GM21737 (cell line): Measurements from ENCODE around the gene TNNT3.
A peak's percentile ranks its signal among the peaks of the same experiment; 100 is the strongest.
"Not testable (repeated sequence)": the region's sequence is repeated elsewhere in the genome, so short reads cannot be mapped to it uniquely, and the experiment has no call there.

ENCODE experiments used
- ATAC-seq: cut with Tn5 transposase; IDR thresholded peaks from one replicate; pipeline ENCODE4 v1.9.1; 2021; ENCODE audit warnings: mild to moderate bottlenecking, moderate library complexity; ENCODE audit not compliant: unreplicated experiment

Gene TNNT3

GRCh38 chr11:1932681-1933080 lies 13.2 kb downstream of the TNNT3 start:
- no peak for ATAC-seq

GRCh38 chr11:1933416-1934334 lies 14.2 kb downstream of the TNNT3 start:
- ATAC-seq, result no peak

- no peak for ATAC-seq
These were observed 15.0 kb downstream of the TNNT3 start for GRCh38 chr11:1934335-1935155.

- no peak for ATAC-seq
These were observed 15.9 kb downstream of the TNNT3 start for GRCh38 chr11:1935156-1936071.

- ATAC-seq, result no peak
These were observed 16.7 kb downstream of the TNNT3 start for GRCh38 chr11:1936072-1936780.

- ATAC-seq, result no peak
These were observed 17.5 kb downstream of the TNNT3 start for GRCh38 chr11:1936781-1937615.

GRCh38 chr11:1937616-1938342 lies 18.3 kb downstream of the TNNT3 start:
- no peak for ATAC-seq

GRCh38 chr11:1938343-1939005 lies 19.0 kb downstream of the TNNT3 start:
- no peak for ATAC-seq

- no peak for ATAC-seq
These were observed 19.6 kb downstream of the TNNT3 start for GRCh38 chr11:1939006-1939625.

GRCh38 chr11:1939788-1940187 lies 20.3 kb downstream of the TNNT3 start:
- ATAC-seq, result not testable (repeated sequence)

GRCh38 chr11:1942558-1943260 lies 23.2 kb downstream of the TNNT3 start:
- no peak for ATAC-seq

GRCh38 chr11:1943576-1943975 lies 24.1 kb downstream of the TNNT3 start:
- ATAC-seq, result no peak

GRCh38 chr11:1943977-1944376 lies 24.5 kb downstream of the TNNT3 start:
- no peak for ATAC-seq

- ATAC-seq, result peak; percentile 44
These were observed 27.4 kb downstream of the TNNT3 start, which contains the start of gene MRPL23 for GRCh38 chr11:1946812-1947484. TSS of gene MRPL23 (plus strand) at chr11:1947332. CDS start at chr11:1947363, 31 bp downstream.

- ATAC-seq, result no peak
These were observed 28.2 kb downstream of the TNNT3 start for GRCh38 chr11:1947592-1948237.

GRCh38 chr11:1948389-1948788 lies 28.9 kb downstream of the TNNT3 start:
- no peak for ATAC-seq
